ENCODE measurements around the gene CRACR2A. TPM values are rescaled to one million over a fixed set of nuclear protein-coding genes. Genes with fewer than 3 reads are reported as not detected.

The CRACR2A gene
- total RNA-seq, 3 donors from 2014 or later: 5.3 to 17.3 (median 15.1) TPM

GRCh38 chr12:3631759-3632158 is 121.2 kb downstream of the CRACR2A start:
- no peak for DNase-seq (ENCODE audit: low spot score in 2 of 2)
- H3K4me3 ChIP-seq: no peak overlapping the region
- intact Hi-C loops (cut with DNase I; ENCODE audit: low total_unique reads): loop anchor here (10.0 kb wide), 1 partner anchor 1893 kb away; no protein-coding TSS in a partner anchor
- H3K27ac ChIP-seq: no peak overlapping the region
- TF ChIP-seq CTCF (IDR thresholded peaks at IDR 0.05): no peak
- no peak for TF ChIP-seq POLR2AphosphoS5 (IDR thresholded peaks at IDR 0.05)
- no peak for TF ChIP-seq POLR2A (IDR thresholded peaks at IDR 0.05)
- no peaks in the 10 kb centered on the region for H3K4me1 ChIP-seq
- H3K36me3 ChIP-seq: no peaks in the 10 kb centered on the region
- no peaks in the 10 kb centered on the region for H3K27me3 ChIP-seq
- H3K9me3 ChIP-seq: no peaks in the 10 kb centered on the region

- TF ChIP-seq POLR2AphosphoS5 (IDR thresholded peaks at IDR 0.05) (no peak), CTCF (IDR thresholded peaks at IDR 0.05) (no peak), POLR2A (IDR thresholded peaks at IDR 0.05) (no peak)
- intact Hi-C loops (cut with DNase I; ENCODE audit: low total_unique reads): loop anchor here (10.0 kb wide), 1 partner anchor 1894 kb away; no protein-coding TSS in a partner anchor
- no peak overlapping the region for H3K27ac ChIP-seq
- H3K4me3 ChIP-seq: no peak overlapping the region
- DNase-seq (ENCODE audit: low spot score in 2 of 2): no peak
- H3K4me1 ChIP-seq: no peaks in the 10 kb centered on the region
- no peaks in the 10 kb centered on the region for H3K27me3 ChIP-seq
- H3K9me3 ChIP-seq: no peaks in the 10 kb centered on the region
- no peaks in the 10 kb centered on the region for H3K36me3 ChIP-seq
These were observed 121.7 kb downstream of the CRACR2A start for GRCh38 chr12:3631272-3631637.

GRCh38 chr12:3630621-3631271 is 122.2 kb downstream of the CRACR2A start:
- H3K36me3 ChIP-seq: no peaks in the 10 kb centered on the region
- DNase-seq (ENCODE audit: low spot score in 2 of 2): no peak
- H3K9me3 ChIP-seq: no peaks in the 10 kb centered on the region
- no peaks in the 10 kb centered on the region for H3K4me1 ChIP-seq
- no peak overlapping the region for H3K27ac ChIP-seq
- no peak for TF ChIP-seq POLR2A (IDR thresholded peaks at IDR 0.05)
- TF ChIP-seq POLR2AphosphoS5 (IDR thresholded peaks at IDR 0.05): no peak
- TF ChIP-seq CTCF (IDR thresholded peaks at IDR 0.05): no peak
- no peaks in the 10 kb centered on the region for H3K27me3 ChIP-seq
- no peak overlapping the region for H3K4me3 ChIP-seq
- intact Hi-C loops (cut with DNase I; ENCODE audit: low total_unique reads): loop anchor here (10.0 kb wide), 1 partner anchor 1894 kb away; no protein-coding TSS in a partner anchor

GRCh38 chr12:3630111-3630510 is 122.8 kb downstream of the CRACR2A start:
- intact Hi-C loops (cut with DNase I; ENCODE audit: low total_unique reads): loop anchor here (10.0 kb wide), 1 partner anchor 1895 kb away; no protein-coding TSS in a partner anchor

More at GRCh38 chr12:3630111-3630510, 122.8 kb downstream of the CRACR2A start:
- Histone ChIP-seq H3K27ac (no peak overlapping the region), H3K36me3 (no peaks in the 10 kb centered on the region), H3K4me3 (no peak overlapping the region), H3K4me1 (no peaks in the 10 kb centered on the region), H3K27me3 (no peaks in the 10 kb centered on the region), H3K9me3 (no peaks in the 10 kb centered on the region)
- DNase-seq (ENCODE audit: low spot score in 2 of 2): no peak
- no peak for TF ChIP-seq POLR2A (IDR thresholded peaks at IDR 0.05)
- TF ChIP-seq POLR2AphosphoS5 (IDR thresholded peaks at IDR 0.05): no peak
- TF ChIP-seq CTCF (IDR thresholded peaks at IDR 0.05): no peak
